Right kidney (tissue), 1 donor: Measurements from ENCODE around the gene PIAS4.

ENCODE experiments used
- DNase-seq: peaks from one replicate; pipeline ENCODE4 v3.0.0-alpha.2; 2016

Gene PIAS4

GRCh38 chr19:4042731-4043082, 35.2 kb downstream of the PIAS4 start:
- DNase-seq: peak; percentile 48

- no peak for DNase-seq
These were observed 35.9 kb downstream of the PIAS4 start for GRCh38 chr19:4043401-4043800.

DNA sequence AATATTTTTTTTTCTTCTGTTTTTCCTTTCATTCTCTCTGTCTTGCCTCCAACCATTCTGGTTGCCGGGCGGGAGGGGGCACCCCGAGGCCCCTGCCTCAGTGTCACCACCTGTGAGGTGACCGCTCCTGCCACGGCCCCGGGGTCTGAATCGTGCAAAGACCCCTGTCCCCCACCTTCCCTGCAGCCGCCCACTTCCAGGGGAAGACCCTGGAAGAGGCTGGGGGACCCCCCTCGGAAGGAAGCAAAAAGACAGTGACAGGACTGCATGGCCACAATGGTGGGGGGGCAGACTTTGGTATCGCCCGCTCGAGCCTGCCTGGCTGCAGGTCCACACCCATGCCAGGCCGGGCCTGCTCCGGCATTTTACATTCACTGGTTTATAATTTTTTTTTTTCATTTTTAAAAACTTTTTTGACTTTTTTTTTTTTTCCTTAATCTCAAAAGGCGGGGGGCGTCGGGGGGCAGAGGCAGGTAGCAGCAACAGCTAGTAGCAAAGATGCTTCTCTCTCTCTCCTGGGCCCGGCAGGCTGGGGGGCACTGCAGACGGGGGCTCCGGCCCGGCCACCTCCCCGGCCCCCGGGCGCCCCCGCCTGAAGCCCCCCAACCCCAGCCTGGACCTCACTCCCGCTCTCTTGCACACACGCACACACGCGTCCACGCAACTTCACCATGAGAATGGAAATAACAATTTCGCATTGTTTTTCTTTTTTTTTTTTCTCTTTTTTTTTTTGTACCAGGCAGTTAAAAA, 36.6 kb downstream of the PIAS4 start:
- no peak for DNase-seq

- no peak for DNase-seq
These were observed 37.5 kb downstream of the PIAS4 start for GRCh38 chr19:4044990-4045465.

- DNase-seq: no peak
These were observed 38.2 kb downstream of the PIAS4 start for GRCh38 chr19:4045597-4046361.

DNA sequence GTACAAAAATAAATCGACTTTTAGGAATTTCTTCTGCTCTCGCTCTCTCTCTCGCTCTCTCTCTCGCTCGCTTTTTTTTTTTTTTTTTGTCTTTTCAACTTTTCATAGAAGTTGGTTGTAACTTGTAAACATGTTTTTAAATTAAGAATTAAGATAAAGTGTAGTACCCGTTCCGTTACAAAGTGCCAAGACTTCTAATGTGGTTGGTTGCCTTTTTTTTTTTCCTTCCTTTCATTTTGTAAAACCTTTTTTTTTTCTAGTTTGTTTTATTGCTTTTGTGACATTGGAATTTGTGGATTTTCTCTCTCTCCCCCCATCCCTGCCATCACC, 38.8 kb downstream of the PIAS4 start:
- DNase-seq: no peak

DNA sequence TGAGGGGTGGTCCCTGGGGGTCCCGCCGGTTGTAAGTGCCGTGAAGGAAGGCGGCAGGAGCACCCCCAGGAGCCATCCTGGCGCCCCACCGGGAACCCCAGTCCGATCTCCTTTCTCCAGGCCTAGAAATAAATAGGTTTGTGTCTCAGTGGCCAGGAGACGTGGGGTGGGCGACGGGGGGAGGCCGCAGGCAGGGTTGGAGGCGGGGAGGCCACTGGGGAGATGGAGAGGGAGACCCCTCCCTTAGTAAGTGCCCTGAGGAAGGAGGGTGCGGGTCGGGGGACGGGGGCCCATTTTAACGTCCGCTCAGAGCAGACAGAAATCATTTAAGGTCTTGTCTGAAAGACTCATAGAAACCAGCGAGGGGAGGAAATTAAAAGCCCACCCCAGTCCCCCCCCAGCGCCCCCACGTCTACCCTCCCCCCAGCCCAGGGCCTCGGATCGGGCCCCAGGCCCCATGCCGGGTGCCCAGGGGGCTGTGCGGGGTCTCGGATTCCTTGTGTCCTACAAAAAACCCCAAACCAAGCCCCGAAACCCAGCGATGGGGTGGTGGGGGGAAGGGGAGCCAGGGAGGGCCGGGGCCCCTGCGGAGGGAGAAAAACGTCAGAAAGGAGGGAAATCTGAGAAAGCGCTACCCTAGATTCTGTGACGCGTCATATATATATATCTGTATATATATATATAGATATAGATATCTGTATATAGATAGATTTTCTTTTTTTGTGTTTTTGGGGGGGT, 39.6 kb downstream of the PIAS4 start:
- DNase-seq: no peak

- DNase-seq: no peak
These were observed 41.9 kb downstream of the PIAS4 start for GRCh38 chr19:4049432-4049831.

GRCh38 chr19:4051175-4052101, 43.9 kb downstream of the PIAS4 start:
- DNase-seq: no peak

- no peak for DNase-seq
These were observed 44.8 kb downstream of the PIAS4 start for GRCh38 chr19:4052114-4052992.

- DNase-seq: no peak
These were observed 45.5 kb downstream of the PIAS4 start for GRCh38 chr19:4052993-4053422.

GRCh38 chr19:4053423-4054324, 46.1 kb downstream of the PIAS4 start:
- DNase-seq: no peak

DNA sequence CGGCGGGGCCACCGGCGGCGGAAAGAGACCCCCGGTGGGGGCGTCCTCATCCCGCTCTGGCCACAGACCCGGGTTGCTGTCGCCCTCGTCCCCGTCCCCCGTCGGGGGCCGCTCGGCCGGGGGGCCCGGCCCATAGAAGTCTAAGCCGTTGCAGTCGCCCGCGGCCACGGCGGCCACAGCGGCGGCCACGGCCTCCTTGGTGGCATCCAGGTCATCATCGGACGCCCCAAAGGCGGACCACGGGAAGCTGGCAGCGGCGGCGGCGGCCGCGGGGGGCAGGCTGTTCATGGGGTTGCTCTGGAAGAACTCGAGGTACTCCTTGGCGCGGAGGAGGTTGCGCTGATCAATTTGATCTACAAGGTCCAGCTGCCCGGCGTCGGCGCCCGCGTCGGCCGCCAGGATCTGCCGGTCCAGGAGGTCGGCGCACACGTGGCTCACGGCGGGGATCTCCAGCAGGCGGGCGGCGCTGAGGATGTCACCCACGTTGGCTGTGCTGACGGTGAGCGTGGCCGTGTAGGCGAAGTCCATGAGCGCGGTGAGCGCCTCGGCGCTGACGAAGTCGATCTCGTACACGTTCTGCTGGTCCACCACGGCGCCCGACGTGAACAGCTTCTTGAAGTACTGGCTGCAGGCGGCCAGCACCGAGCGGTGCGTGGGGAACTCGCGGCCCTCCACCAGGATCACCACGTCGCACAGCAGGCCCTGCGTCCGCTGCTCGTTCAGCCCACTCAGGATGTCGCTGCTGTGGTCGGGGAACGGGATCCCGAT, 47.1 kb downstream of the PIAS4 start:
- DNase-seq: no peak

DNA sequence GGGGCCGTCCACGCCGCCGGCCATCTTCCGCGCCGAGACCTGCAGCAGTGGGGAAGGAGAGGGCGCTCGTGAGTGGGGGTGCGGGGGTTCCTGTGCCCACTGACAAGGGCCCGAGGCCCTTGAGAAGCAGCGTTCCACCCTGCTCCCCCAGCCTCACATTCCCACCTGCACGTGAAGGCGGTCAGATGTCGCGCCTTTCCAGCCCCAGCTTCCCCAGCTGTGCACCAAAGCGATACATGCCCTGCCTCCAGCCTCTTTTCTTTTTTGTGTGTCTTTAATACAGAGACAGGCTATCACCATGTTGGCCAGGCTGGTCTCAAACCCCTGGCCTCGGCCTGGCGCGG, 47.6 kb downstream of the PIAS4 start:
- no peak for DNase-seq

GRCh38 chr19:4057931-4058692, 50.6 kb downstream of the PIAS4 start:
- no peak for DNase-seq

GRCh38 chr19:4058693-4059452, 51.3 kb downstream of the PIAS4 start:
- DNase-seq: no peak

DNA sequence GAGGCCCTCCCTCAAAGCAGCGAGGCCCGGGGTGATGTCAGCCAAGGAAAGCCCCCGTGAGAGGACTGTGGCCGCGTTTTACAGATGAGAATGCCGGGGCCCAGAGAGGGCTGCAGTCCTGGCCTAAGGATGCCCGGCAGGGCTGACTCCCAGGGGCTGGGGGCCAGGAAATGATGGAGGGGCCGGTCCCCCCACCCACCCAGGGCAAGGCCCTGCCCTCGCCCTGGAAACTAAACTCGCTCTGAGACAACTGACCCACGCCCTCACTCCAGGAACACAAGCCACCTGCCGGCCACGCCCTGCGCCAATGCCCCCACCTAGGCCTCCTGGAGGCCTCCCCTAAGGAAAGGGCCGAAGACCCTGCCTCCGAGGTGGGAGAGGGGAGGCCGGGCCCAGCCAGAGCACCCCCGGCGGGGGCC, 51.9 kb downstream of the PIAS4 start:
- no peak for DNase-seq
